HG03460 (cell line): ENCODE results near the gene TSC22D3.
A peak's percentile ranks its signal among the peaks of the same experiment; 100 is the strongest.

Experiments used
- ATAC-seq: cut with Tn5 transposase; IDR thresholded peaks from one replicate; pipeline ENCODE4 v1.9.1; 2021; ENCODE audit not compliant: unreplicated experiment

TSC22D3 gene

DNA sequence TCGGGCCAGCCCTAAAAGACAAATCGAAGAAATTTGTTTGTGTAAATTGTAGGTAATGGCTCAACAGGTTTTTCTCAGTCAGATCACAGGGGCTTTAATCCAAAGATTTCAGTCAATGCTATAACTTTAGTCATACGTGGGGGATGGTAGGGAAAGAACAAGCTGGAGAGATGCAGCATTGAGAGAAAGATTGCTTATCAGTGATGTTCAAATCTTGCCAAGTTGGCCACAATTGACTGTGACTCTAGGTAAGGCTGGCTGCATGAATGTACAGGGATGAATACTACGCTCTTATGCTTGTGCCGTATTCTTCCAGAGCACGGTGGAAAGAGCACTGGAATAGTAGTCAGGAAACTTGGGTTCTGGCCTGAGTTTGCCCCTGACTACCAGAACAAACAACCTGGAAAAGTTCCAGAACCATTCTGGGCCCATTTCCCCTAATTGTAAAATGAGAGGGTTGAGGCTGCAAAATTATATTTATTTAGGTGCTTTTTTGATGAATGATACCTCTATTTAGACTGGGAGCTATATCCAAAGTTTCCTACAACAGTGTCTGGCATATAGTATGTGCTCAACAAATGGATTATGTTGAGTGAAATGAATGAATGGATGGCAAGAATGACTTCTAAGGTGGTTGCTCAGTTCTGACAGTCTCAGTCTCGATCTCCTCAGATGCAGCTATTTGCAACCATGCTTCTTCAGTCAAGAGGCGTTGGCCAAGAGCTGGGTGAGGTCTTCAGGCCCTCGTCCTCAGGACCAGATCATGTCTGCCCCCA, 44.4 kb downstream of the TSC22D3 start:
- no peak for ATAC-seq

DNA sequence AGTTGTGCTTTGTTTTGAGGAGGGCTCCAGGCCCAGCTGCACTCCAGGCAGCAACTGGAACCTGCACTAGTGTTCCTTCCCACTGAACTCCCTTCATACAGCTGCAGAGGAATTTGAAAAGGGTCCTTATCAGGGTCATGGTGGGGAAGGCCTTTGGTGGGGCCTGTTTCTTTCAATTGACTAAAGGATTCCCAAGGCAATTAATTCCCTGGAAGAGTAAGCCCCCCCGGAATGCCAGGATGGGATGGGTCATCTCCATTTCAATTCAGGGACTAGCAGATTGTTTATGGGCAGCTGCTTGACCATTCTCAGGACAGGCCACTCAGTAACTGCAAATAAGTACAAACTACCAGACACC, 45.3 kb downstream of the TSC22D3 start:
- ATAC-seq, result no peak

DNA sequence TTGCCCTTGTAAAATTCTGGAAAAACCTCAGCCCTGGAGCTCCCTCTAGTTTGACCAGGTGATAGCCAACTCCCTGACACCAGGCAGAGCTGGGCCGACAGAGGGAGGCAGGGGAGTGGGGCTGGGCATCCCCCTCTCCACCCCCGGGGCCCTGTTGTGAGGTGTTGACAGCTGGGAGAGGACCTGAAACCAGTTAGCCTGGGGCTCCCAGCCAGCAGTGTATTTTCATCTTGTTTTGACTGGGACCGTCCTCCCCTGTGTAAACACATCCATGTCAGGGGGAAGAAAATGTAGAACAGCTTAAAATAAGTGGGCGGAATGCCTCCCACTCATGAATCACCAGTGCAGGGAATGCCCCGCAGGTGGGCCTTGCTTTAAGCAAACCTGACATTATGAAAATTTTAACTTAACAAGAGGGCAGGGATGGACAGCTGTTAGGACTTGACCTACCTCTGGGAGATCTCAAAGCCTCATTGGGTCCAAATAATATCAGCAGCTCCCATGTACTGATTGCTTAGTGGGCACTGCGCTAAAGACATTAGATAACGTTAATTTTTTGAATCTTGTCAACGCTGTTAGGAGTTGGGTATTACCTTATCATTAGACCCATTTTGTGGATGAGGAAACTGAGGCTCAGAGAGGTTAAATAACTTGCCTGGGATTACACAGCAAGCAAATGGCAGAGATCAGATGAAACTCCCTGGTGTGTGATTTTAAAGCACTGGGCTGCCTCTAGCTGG, 45.9 kb downstream of the TSC22D3 start:
- ATAC-seq, result peak; percentile 82

DNA sequence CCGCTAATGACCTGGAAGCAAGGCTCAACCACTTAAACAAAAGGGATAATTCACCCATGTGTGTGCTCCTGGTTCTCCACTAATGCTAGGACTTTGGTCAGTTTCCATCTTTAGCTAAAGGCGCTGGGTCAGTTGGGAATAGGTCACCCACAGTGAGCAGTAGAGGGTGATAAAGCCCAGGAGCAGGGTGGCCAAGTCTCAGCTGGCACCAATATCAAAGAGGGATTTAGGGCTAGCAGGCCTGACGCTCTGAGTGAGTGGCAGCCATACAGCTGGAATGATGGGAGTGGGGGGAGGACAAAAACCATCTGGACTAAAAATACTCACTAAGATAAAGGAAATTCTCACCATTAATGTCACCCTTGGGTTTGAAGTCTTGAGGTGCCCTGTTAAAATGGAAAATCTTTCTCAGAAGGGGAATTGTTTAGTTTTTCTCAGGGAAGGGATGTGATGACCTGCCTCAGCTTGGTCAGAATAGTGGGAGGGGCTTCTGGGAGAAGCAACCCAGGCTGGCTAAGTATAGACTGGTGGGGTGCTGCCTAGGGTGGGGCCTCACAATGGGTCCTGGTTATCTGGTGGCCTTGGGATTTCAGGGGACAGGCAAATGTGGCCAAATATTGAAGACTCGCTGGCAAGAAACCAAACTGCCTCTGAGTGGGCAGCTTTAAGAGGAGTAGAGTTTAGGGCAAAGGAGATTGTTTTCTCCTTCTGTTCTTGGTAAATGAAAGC, 47.1 kb downstream of the TSC22D3 start:
- ATAC-seq, result no peak

DNA sequence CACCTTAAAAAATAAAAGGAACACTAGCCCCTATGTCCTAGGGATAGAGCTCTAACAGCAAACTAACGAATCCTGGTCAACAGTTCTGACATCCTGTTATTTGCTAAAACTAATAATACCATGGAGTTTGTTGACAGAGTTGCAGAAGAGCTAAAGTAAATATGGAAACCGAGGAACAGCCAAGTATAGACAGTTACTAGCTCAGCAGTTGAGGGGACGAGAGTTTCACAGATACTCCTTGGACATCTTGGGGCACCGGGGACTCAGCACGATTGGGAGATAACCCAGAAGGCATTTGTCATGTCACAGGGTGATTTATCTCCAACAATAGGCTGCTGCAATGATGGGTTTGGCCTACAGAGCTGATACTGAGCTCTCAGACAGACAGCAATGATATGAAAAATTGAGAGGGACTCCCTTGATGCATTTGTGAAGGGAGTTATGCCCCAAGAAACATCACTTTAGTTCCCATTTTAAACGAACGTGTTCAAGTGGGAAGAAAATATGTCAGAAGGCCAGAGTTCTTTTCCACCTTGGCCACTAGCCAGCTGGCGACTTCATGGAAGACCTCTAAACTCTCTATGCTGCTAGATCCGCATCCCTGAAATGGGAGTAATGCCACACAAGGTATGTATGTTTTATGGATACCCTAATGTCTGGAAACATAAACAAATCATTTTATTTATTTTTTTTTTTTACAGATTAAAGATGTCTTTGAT, 48.6 kb downstream of the TSC22D3 start:
- no peak for ATAC-seq

DNA sequence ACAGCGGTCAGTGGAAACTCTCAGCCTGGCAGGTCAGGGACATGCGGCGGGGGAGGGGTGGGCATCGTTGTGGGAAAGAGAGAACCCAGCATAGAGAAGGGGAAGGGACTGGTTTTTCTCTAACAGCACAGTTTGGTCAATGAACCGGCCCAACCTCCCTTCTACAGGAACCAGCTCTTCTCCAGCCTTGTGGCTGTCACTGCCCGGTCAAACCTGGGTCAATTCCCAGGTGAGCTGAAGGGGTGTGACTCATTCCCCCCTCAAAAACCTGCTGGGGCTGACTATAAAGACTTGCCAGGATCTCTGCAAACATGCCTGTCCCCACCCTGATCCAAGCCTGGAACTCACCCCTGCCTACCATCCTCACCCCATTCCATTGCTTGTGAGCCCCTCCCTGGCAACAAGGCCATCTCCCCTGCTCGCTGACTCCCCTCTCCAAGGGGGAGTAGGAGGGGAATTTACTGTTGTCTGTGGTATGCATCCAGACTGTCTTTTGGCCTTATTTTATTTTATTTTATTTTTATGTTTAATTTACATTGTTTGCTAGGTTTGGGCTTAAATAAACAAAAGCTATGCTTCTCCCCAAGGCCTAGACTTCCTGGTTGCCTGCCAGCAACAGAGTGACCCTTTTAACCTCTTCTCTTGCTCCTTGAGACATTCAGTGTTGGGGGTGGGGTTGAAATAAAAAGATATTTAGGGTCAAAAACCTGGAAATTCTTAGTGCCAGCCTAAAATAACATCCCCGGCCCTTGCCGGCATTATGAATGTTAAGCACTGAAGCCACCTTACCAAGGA, 49.6 kb downstream of the TSC22D3 start:
- no peak for ATAC-seq

DNA sequence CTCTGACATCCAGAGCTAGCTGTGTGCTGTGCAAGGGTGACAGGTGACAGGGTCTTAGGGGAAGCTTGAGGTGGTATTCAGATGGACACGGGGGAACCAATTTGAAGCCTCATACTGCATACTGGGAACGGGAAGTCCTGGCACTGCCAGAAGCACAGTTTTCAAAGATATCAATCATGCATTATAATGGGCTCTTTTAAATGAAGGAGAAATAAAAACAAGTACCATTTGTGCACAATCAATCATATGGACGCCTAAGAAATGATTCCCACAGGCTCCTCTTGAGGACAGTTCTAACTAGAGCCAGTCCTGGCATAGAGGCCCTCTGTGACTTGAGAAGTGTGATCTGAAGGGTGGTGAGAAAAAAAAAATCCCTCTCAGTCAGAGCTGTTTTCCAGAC, 50.9 kb downstream of the TSC22D3 start:
- no peak for ATAC-seq

DNA sequence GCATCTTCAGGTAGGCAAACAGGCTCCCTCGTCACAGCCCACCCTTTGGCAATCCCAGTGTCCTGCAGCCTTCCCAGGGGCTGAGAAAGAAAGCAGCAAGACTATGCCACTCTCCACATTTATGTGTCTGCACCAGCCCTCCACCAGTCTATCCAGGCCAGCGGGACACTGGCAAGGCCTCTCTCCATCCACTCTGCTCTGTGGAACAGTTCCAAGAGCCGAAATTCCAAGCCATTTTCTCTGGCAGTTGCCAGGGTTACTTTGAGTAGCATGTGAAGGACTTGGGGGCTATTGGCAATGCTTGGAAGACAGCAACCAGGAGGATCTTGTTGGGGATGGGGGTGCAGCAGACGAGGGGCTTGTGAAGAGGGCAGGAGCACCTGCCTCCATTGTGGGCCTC, 52.1 kb downstream of the TSC22D3 start:
- ATAC-seq, result no peak

DNA sequence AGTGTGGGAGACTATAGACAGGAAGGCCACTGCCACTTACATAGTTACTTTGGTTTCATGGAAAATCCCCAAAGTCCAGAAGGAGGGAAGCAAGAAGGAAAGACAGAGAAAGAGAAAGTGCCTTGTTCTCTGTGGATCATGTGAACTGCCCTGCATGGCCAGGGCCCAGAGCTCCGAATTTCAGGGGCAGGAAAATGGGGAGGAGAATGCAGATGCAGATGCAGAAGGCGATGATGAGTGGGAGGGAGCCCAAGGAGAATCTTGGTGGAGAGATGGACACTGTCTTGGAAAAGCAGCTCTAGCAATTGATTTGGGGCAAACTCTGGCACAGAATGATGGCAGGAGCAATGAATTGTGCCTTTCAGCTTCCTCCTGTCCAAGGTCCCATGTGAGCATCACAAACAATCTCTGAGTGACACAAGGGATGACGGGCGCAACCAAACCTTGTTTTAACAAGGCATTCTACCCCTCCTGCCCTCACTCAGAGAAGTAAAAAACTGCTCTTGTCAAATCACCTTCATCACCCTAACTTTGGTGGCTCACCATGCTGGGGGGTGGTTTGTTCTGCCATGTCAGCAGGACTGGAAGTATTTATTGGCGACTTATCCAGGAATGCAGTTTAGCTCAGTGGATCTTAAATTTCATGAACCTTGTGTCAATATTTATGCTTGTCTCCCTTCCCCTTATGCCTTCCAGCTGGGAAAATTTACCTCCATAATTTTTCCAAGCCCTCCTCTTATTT, 53.5 kb downstream of the TSC22D3 start:
- ATAC-seq, result no peak

DNA sequence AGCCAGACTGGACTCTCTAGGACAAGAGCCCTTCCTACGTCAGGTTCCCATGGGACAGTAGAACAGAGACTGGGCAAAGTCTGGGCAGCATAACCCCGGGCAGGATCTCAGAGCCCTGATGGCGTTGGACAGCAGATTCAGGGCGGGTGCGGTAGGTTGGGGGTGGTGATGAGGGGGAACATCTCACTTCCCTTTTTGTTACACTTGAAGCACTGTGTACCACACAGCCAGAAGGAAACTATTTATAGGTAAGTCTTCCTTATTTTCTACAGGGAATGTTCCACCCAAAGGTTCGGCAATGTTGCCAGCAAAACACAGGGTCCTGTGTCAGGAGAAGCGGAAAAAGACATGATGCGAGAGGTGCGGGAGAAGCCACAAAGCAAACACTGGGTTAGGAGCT, 54.3 kb downstream of the TSC22D3 start:
- peak; percentile 45 for ATAC-seq

DNA sequence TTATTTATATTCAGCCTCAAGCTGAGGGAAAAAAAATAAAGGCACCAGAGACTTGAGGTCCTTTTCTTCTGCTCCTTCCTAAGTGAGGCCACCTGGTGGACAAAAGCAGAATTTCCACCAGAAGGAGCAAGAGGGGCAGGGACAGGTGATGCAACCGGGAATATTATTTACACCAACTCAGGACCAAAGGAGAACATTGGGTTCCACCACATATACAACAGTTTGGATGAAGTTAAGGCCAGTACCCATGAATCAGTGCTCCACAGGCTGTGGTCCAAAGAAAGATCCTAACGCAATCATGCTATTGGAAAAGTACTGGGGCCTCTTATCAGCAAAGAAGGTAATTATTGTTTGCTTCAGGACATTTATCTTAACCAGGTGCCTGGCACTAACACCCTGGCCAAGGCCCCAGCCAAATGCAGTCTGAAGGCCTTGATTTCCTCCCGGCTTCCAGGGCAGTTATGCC, 57.4 kb downstream of the TSC22D3 start:
- no peak for ATAC-seq

DNA sequence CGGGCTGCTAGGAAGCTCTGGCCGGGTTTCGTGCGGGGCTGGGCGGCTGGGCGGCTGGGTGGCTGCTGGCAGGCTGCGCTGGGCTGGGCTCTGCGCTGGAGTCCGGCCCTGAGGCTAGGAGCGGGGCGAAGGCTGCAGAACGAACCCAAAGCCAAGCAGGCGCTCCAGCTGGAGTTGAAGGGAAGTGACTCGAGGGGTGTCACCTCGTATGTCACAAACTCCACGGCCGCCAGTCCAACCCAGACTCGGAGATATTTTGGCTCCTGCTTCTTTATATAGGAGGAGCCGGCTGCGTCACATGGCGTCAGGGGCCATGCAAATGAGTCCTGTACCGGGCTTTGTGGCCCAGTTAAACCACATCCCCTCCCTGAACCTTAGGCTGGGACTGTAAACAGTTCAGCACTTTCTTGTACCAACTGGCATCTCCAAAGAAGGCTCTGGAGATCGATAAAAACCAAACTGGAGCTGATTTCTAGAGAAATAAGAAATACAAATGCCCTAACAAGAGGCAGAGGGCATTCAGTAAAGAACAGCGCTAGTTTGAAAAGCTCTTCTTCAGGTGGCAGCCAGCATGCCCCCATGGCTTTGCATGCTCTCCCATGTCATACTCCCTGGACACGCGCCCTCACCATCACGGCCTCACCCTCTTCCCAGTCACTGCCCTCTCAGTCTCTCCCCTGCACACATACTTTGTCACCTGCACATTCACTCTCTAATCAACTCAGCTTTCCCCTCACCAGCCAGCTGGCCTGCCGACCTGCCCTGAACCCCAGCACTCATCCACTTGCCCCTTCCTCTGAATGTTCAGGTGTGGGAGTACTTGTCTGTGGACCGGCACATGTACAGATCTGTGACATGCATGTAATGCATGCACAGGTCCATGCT, 58.5 kb downstream of the TSC22D3 start:
- peak; percentile 81 for ATAC-seq

DNA sequence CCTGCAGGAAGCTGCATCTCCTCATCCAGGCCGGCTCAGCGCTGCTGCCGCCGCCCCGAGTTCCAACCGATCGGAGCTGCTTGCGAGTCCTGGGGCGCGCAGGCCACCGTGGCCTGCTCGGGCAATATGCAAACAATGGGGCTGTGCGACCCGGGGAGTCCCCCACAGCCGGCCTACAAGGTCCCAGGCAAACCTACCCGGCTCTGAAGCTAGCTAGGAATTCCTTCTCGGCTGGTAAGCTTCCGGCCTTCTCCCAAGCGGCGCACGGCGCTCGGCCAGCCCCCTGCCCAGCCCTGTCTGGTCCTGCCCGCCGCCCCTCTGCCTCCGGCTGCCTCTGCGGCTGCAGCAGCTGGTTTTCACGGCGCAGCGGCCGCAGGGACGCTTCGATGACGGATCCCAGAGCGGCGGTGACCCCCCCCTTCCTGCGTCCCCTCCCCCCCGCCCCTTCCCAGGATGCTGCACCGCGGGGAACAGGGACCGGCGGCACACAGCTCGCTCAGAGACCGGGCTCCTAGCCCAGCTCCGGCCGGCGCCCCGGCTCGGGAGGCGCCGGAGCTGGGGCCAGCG, 59.4 kb downstream of the TSC22D3 start:
- ATAC-seq, result no peak

DNA sequence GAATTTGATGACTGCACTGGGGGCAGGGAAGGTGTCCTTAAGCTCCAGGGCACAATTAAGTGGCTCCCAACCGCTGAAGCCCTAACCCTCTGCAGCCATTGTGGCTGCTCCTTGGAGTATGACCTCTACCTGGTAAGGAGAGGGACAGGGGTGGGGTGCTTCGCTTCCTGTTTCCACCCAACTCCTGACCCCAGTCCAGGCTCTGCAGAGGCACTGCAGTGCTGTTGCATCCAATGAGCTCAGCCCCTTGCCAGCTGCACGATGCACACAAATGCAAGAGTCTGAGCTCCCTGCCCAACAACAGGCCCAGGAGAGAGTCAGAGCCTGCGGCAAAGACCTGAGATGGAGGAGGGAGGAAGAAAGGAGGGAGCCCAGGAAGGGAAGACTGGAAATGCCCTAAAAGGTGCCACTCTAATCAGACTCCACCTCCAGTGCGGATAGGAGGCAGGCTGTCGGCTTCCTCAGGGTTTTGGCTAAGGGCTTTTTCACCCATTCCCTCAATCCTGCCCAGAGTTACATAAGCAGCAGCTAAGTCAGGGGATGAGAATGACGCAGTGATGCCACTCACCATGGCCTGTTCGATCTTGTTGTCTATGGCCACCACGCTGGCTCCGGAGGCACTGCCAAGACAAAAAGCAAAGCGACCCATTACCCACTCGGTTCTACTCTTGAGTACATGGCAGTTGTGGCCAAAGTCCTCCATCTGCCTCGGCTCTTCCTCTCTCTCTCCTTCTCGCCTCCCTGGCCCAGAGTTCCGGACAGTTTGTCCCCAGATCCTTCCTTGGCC, 60.1 kb downstream of the TSC22D3 start:
- no peak for ATAC-seq

DNA sequence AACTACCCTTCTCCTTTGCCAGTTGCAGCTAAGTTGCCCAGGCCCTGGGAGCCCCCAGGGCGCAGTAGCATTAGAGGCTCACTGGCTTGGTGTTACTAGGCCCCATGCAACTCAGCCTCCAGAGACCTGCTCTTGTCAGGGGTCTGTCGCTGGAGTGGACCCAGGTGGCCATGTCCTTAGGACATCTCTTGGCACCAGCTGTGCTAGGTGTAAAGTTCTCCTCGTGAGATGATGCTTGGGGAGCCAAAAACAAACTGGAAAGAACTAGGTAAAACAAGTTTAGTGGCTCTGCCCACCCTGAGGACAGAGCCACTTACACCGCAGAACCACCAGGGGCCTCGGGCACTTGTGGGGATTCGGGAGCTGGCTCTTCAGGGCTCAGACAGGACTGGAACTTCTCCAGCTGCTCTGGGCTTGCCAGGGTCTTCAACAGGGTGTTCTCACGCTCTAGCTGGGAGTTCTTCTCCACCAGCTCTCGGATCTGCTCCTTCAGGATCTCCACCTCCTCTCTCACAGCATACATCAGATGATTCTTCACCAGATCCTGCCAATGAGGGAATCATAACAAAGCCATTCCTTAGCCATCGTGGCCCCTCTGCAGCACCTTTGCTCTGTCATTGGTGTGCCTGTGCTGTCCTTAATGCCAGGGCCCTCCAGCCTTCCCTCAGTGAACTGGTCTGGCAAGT, 61.2 kb downstream of the TSC22D3 start:
- ATAC-seq, result no peak

DNA sequence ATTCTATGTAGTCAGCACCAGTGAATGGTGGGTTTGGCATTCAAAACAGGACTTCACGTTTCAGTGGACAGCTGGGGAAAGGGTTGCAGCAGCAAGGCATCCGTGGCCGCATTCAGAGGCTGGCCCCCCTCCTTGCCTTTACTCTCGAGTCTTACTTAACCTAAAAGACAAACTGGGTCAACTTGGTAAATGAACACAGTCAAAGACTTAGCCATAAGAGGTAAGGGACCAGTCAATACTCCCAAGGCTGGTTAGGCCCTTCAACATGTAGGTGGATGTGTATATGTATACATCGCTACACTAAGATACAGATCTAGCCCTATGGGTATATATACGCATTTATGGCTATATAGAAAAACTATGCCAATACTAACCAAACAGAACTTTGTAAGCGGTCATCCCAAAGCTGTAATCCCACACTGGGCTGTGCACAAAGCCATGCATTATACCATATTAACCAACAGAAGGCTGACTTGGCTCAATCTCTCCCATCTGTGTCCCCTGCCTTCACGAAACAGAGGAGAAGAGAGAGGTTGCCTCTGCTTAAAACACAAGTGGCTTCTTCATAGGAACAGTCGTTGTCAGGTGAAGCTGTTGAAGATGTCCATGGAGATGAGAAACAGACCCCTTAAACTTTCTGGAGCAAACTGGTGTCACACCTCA, 61.9 kb downstream of the TSC22D3 start:
- no peak for ATAC-seq

DNA sequence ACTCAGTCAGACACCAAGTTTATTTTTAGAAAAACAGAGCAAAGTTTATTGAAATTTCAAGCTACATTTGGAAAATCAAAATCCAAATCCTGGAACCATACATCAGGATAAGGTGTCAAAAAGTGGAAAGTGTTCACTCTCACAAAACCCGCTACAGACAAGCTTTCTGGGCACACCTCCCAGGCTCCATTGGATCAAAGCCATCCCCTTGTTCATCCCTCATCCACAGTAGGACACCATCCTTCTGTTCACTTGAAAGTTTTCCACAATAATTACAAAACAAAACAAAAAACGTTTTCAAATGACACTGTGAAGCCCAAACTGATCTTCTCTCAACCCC, 62.4 kb downstream of the TSC22D3 start:
- ATAC-seq, result no peak
